Duodenal mucosa (tissue), 2 donors: ENCODE measurements around the gene THBD.

Source experiments
- H3K27ac ChIP-seq: one replicate; pipeline ENCODE4 v1.7.0; 2013; ENCODE audit warnings: low read depth, low read length
- H3K27me3 ChIP-seq, 2 donors: one replicate each; pipeline ENCODE4 v1.7.0; 2013; ENCODE audit warnings: low read length in 2 of 2, control low read depth in 1 of 2; ENCODE audit not compliant: insufficient read depth in 2 of 2, control insufficient read depth in 1 of 2
- H3K36me3 ChIP-seq, 2 donors: one replicate each; pipeline ENCODE4 v1.7.0; 2013; ENCODE audit warnings: low read length in 2 of 2, control low read depth in 1 of 2; ENCODE audit not compliant: insufficient read depth in 2 of 2, control insufficient read depth in 1 of 2
- H3K4me1 ChIP-seq, 2 donors: one replicate each; pipeline ENCODE4 v1.7.0; 2013; ENCODE audit warnings: low read length in 2 of 2, control low read depth in 1 of 2; ENCODE audit not compliant: insufficient read depth in 2 of 2, control insufficient read depth in 1 of 2
- H3K4me3 ChIP-seq, 2 donors: one replicate each; pipeline ENCODE4 v1.7.0; 2013; ENCODE audit warnings: low read length in 2 of 2, low read depth in 1 of 2
- H3K9ac ChIP-seq, 2 donors: one replicate each; pipeline ENCODE4 v1.7.0; 2013; ENCODE audit warnings: low read length in 2 of 2, low read depth in 1 of 2
- H3K9me3 ChIP-seq, 2 donors: one replicate each; pipeline ENCODE4 v1.7.0; 2013; ENCODE audit warnings: low read length in 2 of 2, control low read depth in 1 of 2; ENCODE audit not compliant: control insufficient read depth in 1 of 2

The THBD gene

DNA sequence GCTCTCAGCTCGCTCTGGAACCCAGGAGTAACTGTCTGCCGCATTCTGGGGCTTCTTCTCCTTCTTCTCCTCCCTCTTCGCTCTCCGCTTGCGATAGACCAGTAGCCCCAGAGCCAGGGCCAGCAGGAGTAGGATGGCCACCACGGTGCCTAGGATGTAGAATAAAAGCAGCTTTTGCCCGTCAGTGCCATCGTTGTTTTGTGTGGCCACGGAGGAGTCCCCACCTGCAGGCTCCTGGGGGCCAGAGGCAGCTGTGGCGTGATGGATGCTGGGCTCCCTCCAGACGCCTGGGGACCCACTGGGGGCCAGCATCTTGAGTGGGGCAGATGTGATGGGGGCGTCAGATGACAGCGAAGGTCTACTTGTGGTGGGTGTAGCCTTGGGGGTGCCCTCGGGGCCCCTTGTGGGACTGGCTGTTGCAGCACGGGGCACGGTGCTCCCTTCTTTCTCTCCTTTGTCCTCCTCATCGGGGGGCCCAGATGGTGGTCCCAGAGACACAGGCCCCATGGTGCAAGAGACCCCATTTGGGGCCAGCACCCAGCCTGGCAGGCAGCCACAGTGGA, 34.9 kb upstream of the THBD start:
- H3K4me3 ChIP-seq = peak overlapping the region; percentile 10 to 36
- no peaks in the 10 kb centered on the region for H3K27me3 ChIP-seq
- H3K9ac ChIP-seq = peak overlapping the region in 1 of 2 donors; percentile 49
- H3K27ac ChIP-seq = peak overlapping the region; percentile 70
- no peaks in the 10 kb centered on the region for H3K9me3 ChIP-seq
- no peaks in the 10 kb centered on the region for H3K4me1 ChIP-seq
- no peaks in the 10 kb centered on the region for H3K36me3 ChIP-seq

DNA sequence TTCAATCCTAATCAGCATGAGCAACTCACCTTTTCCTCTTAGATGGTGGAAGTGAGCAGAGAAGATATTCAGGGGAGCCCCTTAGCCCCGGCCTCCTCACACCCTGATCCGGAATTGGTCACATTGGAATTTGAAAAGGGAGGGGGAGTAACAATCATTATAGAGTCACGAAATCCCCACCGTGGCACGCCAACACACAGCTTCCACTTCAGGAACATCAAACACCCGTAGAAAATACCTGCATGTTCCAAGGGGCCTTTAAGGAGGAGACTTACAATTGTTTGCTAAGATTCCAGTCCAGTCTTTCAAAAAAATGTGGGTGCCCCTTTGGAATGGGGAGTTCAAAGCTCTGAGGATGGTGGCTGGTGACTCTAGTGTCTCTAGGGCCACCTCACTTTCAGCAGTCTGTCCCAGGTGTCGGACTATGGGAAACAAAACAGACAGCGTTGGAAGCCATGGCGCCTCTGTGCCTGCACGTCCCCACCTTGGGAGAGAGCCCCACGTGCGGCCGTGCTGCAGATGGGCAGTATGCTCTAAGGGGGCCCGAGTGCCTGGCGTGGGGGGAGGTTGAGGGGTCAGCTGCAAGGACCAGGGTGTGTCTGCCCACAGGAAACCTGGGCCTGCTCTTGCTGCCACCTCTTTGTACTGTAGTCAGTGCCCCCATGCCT, 34.2 kb upstream of the THBD start:
- Histone ChIP-seq H3K4me1 (no peaks in the 10 kb centered on the region), H3K4me3 (peak overlapping the region; percentile 10 to 50), H3K9ac (peak overlapping the region; percentile 12 to 49), H3K27me3 (no peaks in the 10 kb centered on the region), H3K27ac (no peak overlapping the region), H3K9me3 (no peaks in the 10 kb centered on the region), H3K36me3 (no peaks in the 10 kb centered on the region)

DNA sequence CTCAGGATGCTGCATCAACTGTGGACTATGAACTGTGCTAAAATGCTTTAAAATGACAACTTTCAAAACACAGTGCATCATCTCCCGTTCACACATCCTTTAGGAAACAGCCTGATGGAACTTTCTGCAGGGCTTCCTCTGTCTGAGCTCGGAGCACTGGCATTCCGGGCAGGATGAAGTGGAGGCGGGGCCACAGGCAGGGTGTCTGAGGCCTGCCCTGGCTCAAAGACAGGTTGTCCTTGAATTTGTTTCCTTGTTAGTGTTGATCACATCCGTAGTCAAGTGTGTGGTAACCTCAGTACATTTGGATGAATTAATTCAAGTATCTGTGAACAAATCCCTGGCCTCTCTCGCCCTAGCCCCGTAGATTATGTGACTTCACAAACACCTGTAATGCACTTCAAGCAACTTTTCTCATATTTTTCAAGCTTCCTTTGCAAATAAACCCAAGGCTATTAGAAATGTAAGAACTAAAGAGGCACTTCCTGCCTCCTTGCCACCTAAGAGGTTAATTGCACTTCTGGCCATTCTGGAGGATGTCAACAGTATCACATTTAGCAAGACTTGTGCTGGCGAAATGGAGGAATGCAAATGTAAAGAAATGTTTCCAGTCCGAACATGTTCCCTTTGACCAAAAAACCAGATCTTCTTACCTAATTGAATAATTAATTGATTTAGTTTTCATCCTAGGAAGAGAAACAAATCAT, 33.5 kb upstream of the THBD start:
- peak overlapping the region in 1 of 2 donors; percentile 49 for H3K9ac ChIP-seq
- H3K9me3 ChIP-seq = no peaks in the 10 kb centered on the region
- H3K4me1 ChIP-seq = no peaks in the 10 kb centered on the region
- no peaks in the 10 kb centered on the region for H3K27me3 ChIP-seq
- peak overlapping the region; percentile 22 to 50 for H3K4me3 ChIP-seq
- peak overlapping the region; percentile 3 for H3K27ac ChIP-seq
- no peaks in the 10 kb centered on the region for H3K36me3 ChIP-seq

DNA sequence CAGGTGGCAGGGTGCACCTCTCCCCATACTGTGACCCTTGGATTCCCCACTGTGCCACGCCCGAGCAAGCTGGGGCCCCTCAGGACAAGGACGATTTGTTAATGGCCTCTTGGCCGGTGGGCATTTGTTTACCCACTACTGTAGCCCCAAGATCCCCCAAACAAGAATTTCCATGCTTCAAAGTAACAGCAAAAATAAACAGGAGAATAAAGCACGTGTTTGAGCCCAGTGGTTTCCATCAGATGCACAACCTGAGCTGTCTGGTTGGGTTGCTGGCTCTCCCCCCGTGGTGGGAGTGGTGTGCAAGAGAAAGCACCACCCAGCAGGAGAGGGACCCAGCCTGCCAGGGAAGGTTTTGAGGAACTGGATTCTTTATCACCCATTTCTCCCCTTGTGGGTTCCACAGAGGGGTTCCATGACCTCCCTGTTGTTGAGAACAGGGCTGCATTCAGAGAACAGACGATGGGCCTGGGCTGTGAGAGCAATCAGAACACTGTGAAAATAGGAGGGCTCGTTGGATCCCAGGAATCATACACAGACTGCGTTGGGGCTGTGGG, 31.9 kb upstream of the THBD start:
- no peaks in the 10 kb centered on the region for H3K4me1 ChIP-seq
- H3K4me3 ChIP-seq = no peak overlapping the region
- no peak overlapping the region for H3K27ac ChIP-seq

DNA sequence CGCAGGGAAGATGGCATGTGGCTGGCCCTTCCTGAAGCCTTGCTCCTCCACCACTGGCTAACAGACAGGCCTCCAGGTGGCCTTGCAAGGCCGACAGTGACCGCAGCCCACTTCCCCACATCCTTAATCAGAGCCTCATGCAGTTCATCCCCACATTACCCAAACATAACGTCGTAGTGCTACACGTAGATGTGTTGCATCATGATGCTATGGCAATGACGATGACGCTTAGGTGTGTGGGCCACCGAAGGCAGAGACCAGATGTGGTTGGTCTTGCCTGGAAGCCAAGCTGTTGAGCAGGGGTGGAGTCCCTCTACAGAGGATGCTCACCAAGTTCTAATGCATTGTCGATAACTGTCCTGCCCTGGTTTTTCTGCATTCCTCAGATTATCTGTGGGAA, 31.0 kb upstream of the THBD start:
- Histone ChIP-seq H3K4me1 (no peaks in the 10 kb centered on the region), H3K36me3 (no peaks in the 10 kb centered on the region), H3K27ac (no peak overlapping the region), H3K27me3 (no peaks in the 10 kb centered on the region), H3K9me3 (no peaks in the 10 kb centered on the region), H3K9ac (no peak overlapping the region), H3K4me3 (no peak overlapping the region)

More for the DNA sequence above, 31.9 kb upstream of the THBD start:
- Histone ChIP-seq H3K36me3 (no peaks in the 10 kb centered on the region), H3K9ac (no peak overlapping the region), H3K9me3 (no peaks in the 10 kb centered on the region), H3K27me3 (no peaks in the 10 kb centered on the region)

DNA sequence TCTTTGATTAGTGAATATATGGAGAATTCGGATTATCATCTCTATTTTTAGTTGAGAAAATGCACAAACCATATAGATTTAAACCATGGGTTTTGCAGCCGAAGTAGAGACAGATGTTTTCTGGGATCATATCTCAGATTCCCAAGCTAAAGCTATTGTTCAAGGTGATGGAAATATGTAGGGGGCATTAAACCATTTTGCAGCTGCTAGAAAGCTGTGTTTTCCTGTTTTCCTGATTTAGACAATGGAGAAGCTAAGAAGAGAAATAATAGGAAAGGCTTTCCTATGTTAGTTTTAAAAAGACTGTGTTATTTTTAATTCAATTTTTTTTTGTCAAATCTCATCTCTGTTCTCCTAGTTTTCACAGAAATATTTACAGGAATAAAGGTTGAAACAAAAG, 30.5 kb upstream of the THBD start:
- no peak overlapping the region for H3K4me3 ChIP-seq
- no peaks in the 10 kb centered on the region for H3K9me3 ChIP-seq
- H3K4me1 ChIP-seq = no peaks in the 10 kb centered on the region
- no peak overlapping the region for H3K9ac ChIP-seq
- no peaks in the 10 kb centered on the region for H3K27me3 ChIP-seq
- H3K27ac ChIP-seq = no peak overlapping the region
- H3K36me3 ChIP-seq = no peaks in the 10 kb centered on the region

DNA sequence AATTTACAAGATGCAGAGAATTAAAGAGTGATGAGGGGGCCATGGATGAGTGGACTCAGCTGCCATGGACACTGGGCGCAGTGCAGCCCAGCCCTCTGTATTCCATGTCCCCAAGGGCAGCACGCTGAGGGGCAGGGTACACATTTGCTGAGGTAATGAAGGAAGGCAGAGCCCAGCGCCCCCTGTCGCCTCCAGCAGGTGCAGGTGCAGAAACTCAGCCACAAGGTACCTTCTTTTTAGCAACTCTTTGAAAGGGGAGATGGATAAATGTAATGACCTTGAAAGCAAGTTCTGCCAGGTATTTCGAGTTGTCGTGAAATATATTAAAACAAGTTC, 29.5 kb upstream of the THBD start:
- Histone ChIP-seq H3K4me3 (no peak overlapping the region), H3K27me3 (no peaks in the 10 kb centered on the region), H3K9ac (no peak overlapping the region), H3K27ac (no peak overlapping the region), H3K9me3 (no peaks in the 10 kb centered on the region), H3K36me3 (no peaks in the 10 kb centered on the region), H3K4me1 (no peaks in the 10 kb centered on the region)

DNA sequence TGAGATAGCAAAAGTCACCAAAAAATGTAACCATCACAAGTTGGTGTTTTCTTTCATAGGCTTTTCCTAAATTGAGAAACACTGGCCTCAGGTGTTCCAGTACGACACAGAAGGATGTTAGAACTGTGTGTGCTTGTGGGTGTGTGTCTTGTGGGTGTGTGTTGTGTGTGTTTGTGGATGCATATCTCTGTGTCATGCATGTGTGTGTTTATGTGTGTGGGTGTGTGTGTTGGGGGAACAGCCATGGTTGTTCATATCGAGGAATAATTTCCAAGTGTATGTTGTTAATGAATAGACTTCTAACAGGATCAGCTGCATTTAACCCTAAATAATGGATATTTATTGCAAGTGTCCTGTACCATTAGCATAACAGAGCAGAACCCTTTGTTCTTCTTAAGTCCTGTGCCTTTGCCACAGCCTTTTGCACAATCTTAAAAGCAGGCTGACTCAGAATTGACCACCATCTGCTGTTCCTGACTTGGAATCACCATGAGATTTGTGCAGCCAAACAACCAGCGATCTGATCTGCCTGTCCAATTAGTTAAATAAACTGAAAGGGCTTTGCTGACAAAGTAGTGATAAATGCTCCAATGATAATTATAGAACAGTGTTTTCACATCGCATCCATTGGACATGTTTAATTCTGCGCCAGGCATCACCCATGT, 29.0 kb upstream of the THBD start:
- H3K4me1 ChIP-seq = no peaks in the 10 kb centered on the region
- H3K27me3 ChIP-seq = no peaks in the 10 kb centered on the region
- no peaks in the 10 kb centered on the region for H3K9me3 ChIP-seq
- no peak overlapping the region for H3K27ac ChIP-seq
- no peak overlapping the region for H3K4me3 ChIP-seq
- H3K36me3 ChIP-seq = no peaks in the 10 kb centered on the region
- H3K9ac ChIP-seq = no peak overlapping the region

DNA sequence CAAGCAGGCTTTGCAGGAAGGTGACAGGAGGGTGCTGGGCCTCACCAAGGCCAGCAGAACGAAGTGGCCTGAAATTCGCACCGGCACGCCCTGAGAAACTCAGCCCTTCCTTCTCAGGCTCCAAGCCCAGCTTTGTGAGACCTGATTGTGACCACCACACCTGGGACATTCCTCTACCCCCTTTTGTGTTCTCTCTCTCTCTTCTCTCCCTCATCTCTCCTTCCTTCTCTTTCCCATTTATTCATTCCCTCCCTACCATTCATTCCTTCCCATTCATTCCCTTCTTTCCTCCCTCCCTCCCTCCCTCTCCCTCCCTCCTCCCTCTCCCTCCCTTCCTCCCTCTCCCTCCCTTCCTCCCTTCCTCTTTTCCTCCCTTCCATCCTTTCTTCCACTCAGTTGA, 27.8 kb upstream of the THBD start:
- Histone ChIP-seq H3K4me1 (no peaks in the 10 kb centered on the region), H3K36me3 (no peaks in the 10 kb centered on the region), H3K4me3 (no peak overlapping the region)

DNA sequence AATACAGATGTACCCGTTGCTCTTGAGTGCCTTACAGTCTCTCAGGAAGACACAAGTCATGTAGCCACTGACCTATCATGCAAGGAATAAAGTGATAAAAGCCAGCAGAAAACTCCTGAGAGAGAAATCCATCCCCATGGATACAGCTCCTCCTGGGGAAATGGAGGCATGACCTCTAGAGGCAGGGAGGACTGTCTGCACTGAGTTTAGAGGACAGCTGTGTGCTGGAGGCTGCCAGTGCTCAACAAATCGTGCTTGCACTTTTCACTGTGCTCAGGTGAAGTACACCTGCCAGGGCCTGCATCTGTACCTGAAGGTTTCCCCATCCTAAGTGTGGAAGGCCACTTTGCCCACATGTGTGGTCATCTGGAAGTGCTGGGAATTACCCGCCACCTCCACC, 24.6 kb upstream of the THBD start:
- H3K4me1 ChIP-seq = no peaks in the 10 kb centered on the region

More for the DNA sequence above, 27.8 kb upstream of the THBD start:
- H3K9me3 ChIP-seq = no peaks in the 10 kb centered on the region
- H3K9ac ChIP-seq = no peak overlapping the region
- no peaks in the 10 kb centered on the region for H3K27me3 ChIP-seq
- no peak overlapping the region for H3K27ac ChIP-seq

More for the DNA sequence above, 24.6 kb upstream of the THBD start:
- no peaks in the 10 kb centered on the region for H3K27me3 ChIP-seq
- H3K27ac ChIP-seq = no peak overlapping the region
- no peak overlapping the region for H3K9ac ChIP-seq
- no peaks in the 10 kb centered on the region for H3K36me3 ChIP-seq
- H3K4me3 ChIP-seq = no peak overlapping the region
- no peaks in the 10 kb centered on the region for H3K9me3 ChIP-seq
